Left forelimb (tissue), 1 donor: ENCODE data around the gene RFC2.
"Not testable (repeated sequence)": the region's sequence is repeated elsewhere in the genome, so short reads cannot be mapped to it uniquely, and the experiment has no call there.

ENCODE experiments used
- DNase-seq: peaks from one replicate; pipeline ENCODE4 v3.0.0-alpha.2; 2018; ENCODE audit warnings: low spot score

Gene RFC2

GRCh38 chr7:74282748-74283459 is 28.7 kb upstream of the RFC2 start:
- no peak for DNase-seq

- DNase-seq, result no peak
These were observed 26.8 kb upstream of the RFC2 start for GRCh38 chr7:74280985-74281384.

GRCh38 chr7:74277636-74278035 is 23.4 kb upstream of the RFC2 start:
- no peak for DNase-seq

- DNase-seq, result no peak
These were observed 21.2 kb upstream of the RFC2 start for GRCh38 chr7:74275401-74275881.

- DNase-seq, result peak; percentile 74
These were observed 18.3 kb upstream of the RFC2 start for GRCh38 chr7:74272305-74273038.

GRCh38 chr7:74271742-74272141 is 17.5 kb upstream of the RFC2 start:
- DNase-seq, result no peak

GRCh38 chr7:74269757-74270277 is 15.6 kb upstream of the RFC2 start:
- no peak for DNase-seq

- no peak for DNase-seq
These were observed 13.8 kb upstream of the RFC2 start for GRCh38 chr7:74267756-74268565.

- no peak for DNase-seq
These were observed 12.2 kb upstream of the RFC2 start for GRCh38 chr7:74266191-74266963.

GRCh38 chr7:74263399-74264120 is 9.4 kb upstream of the RFC2 start:
- DNase-seq, result no peak

- DNase-seq, result no peak
These were observed 8.6 kb upstream of the RFC2 start for GRCh38 chr7:74262639-74263398.

- no peak for DNase-seq
These were observed 4.4 kb upstream of the RFC2 start for GRCh38 chr7:74258639-74259038.

GRCh38 chr7:74256491-74257408 is 2.6 kb upstream of the RFC2 start:
- DNase-seq, result no peak

- DNase-seq, result not testable (repeated sequence)
These were observed 1.3 kb upstream of the RFC2 start for GRCh38 chr7:74255461-74255860.

GRCh38 chr7:74254858-74255379 is 720 bp upstream of the RFC2 start:
- no peak for DNase-seq

- DNase-seq, result no peak
These were observed 417 bp downstream of the RFC2 start for GRCh38 chr7:74253835-74254128.

- DNase-seq, result no peak
These were observed 868 bp downstream of the RFC2 start for GRCh38 chr7:74253331-74253730.

GRCh38 chr7:74252893-74253292 is 1.3 kb downstream of the RFC2 start:
- DNase-seq, result no peak

GRCh38 chr7:74249058-74249457 is 5.1 kb downstream of the RFC2 start:
- DNase-seq, result not testable (repeated sequence)
